H1 (cell line): ENCODE data around the gene ENTPD2. TPM values are rescaled to one million over a fixed set of nuclear protein-coding genes. Genes with fewer than 3 reads are reported as not detected.
A peak's percentile ranks its signal among the peaks of the same experiment; 100 is the strongest.

Experiments
- CTCF ChIA-PET: fragments of 300-600 bp; sonication (Branson Sonifier 250); formaldehyde crosslinking; loops from one replicate; lab custom pipeline; 2021; ENCODE audit not compliant: partially characterized antibody; lab: Charles Lee
- POLR2A ChIA-PET: fragments of 300-600 bp; sonication (Branson Sonifier 250); formaldehyde crosslinking; loops from one replicate; lab custom pipeline; 2021; ENCODE audit warnings: inconsistent platforms; ENCODE audit not compliant: partially characterized antibody; lab: Charles Lee
- DNase-seq, 2 experiments: peaks; one replicate each; pipeline versions ENCODE4 v3.0.0 to v3.0.0-alpha.2; 2010 to 2022; ENCODE audit warnings: low spot score in 2 of 2, low read depth in 1 of 2, mixed read lengths in 1 of 2
- FAIRE-seq: peaks from 2 replicates; lab custom pipeline; 2011; peaks lifted over from hg19 to GRCh38; lab: Jason Lieb, UNC
- H2AFZ ChIP-seq: 2 replicates; pipeline ENCODE4 v1.8.1; 2012; ENCODE audit warnings: low read length, inconsistent platforms
- H2AK5ac ChIP-seq: 2 replicates; pipeline ENCODE4 v1.6.1; 2013; ENCODE audit warnings: low read depth, low read length
- H2BK120ac ChIP-seq: replicated peaks from 2 replicates; pipeline ENCODE3; 2013; ENCODE audit warnings: low read depth, low read length, inconsistent platforms
- H2BK12ac ChIP-seq: 2 replicates; pipeline ENCODE4 v1.6.1; 2013; ENCODE audit warnings: low read depth, low read length
- H2BK15ac ChIP-seq: 2 replicates; pipeline ENCODE4 v1.6.1; 2013; ENCODE audit warnings: low read length
- H2BK20ac ChIP-seq: 2 replicates; pipeline ENCODE4 v1.6.1; 2013; ENCODE audit warnings: low read length
- H2BK5ac ChIP-seq: 2 replicates; pipeline ENCODE4 v1.6.1; 2013; ENCODE audit warnings: low read depth, low read length
- H3K14ac ChIP-seq: 2 replicates; pipeline ENCODE4 v1.6.1; 2013; ENCODE audit warnings: inconsistent platforms; ENCODE audit not compliant: insufficient read length
- H3K18ac ChIP-seq: 2 replicates; pipeline ENCODE4 v1.6.1; 2013; ENCODE audit warnings: low read length; ENCODE audit errors: extremely low read depth
- H3K23ac ChIP-seq: 2 replicates; pipeline ENCODE4 v1.6.1; 2013; ENCODE audit warnings: inconsistent platforms; ENCODE audit not compliant: insufficient read length
- H3K23me2 ChIP-seq: 2 replicates; pipeline ENCODE4 v1.6.1; 2013; ENCODE audit warnings: low read depth, low read length
- H3K27ac ChIP-seq: 2 replicates; pipeline ENCODE4 v1.6.1; 2011; ENCODE audit warnings: low read depth, low read length, inconsistent platforms
- H3K27me3 ChIP-seq, 4 experiments: replicated peaks in 1 of 4; 1 replicate in 1 of 4; 2 replicates in 3 of 4; pipeline versions ENCODE4 v1.6.1 to v1.8.1; 2011 to 2013; ENCODE audit warnings: low read length in 3 of 4, mild to moderate bottlenecking in 3 of 4, inconsistent platforms in 2 of 4, mixed read lengths in 2 of 4, moderate library complexity in 1 of 4; ENCODE audit not compliant: control insufficient read depth in 3 of 4, insufficient read depth in 3 of 4; ENCODE audit errors: extremely low read depth in 1 of 4
- H3K36me3 ChIP-seq, 4 experiments: 2 replicates each; pipeline versions ENCODE4 v1.6.1 to v1.8.1; 2011 to 2013; ENCODE audit warnings: mild to moderate bottlenecking in 4 of 4, low read length in 3 of 4, moderate library complexity in 2 of 4, control low read depth in 1 of 4, inconsistent platforms in 1 of 4; ENCODE audit not compliant: insufficient read depth in 4 of 4, control insufficient read depth in 2 of 4
- H3K4ac ChIP-seq: replicated peaks from 2 replicates; pipeline ENCODE3; 2013; ENCODE audit warnings: low read length, low read depth, mixed read lengths, inconsistent platforms; ENCODE audit not compliant: insufficient read length
- H3K4me1 ChIP-seq, 4 experiments: replicated peaks in 1 of 4; 1 replicate in 1 of 4; 2 replicates in 3 of 4; pipeline versions ENCODE4 v1.6.1 to v1.8.1; 2011 to 2013; ENCODE audit warnings: low read length in 3 of 4, inconsistent platforms in 2 of 4, mixed read lengths in 1 of 4; ENCODE audit not compliant: insufficient read depth in 4 of 4, control insufficient read depth in 3 of 4
- H3K4me2 ChIP-seq, 2 experiments: 2 replicates each; pipeline versions ENCODE4 v1.6.1 to v1.8.1; 2011 to 2013; ENCODE audit warnings: low read depth in 2 of 2, low read length in 2 of 2, control low read depth in 1 of 2, inconsistent platforms in 1 of 2, mild to moderate bottlenecking in 1 of 2; ENCODE audit not compliant: insufficient read depth in 1 of 2
- H3K4me3 ChIP-seq, 4 experiments: fragments of 200-600, 300-600 bp in 1 of 4; sonication (generic), shearing (Covaris generic), sonication (Bioruptor Twin) in 1 of 4; 2 replicates each; pipeline versions ENCODE4 v1.5.1 to v1.8.1; 2011 to 2016; ENCODE audit warnings: low read length in 4 of 4, low read depth in 3 of 4, control low read depth in 2 of 4, inconsistent platforms in 2 of 4, mild to moderate bottlenecking in 2 of 4, mixed read lengths in 1 of 4, moderate library complexity in 1 of 4; ENCODE audit not compliant: insufficient read depth in 2 of 4; ENCODE audit errors: extremely low read depth in 1 of 4
- H3K56ac ChIP-seq: replicated peaks from 2 replicates; pipeline ENCODE3; 2013; ENCODE audit warnings: low read depth, mild to moderate bottlenecking, mixed read lengths, low read length, inconsistent platforms; ENCODE audit not compliant: insufficient read length
- H3K79me1 ChIP-seq: 2 replicates; pipeline ENCODE4 v1.6.1; 2013; ENCODE audit warnings: low read depth, low read length, control low read depth
- H3K79me2 ChIP-seq, 2 experiments: 2 replicates each; pipeline versions ENCODE4 v1.6.1 to v1.8.1; 2012 to 2013; ENCODE audit warnings: low read length in 2 of 2, mild to moderate bottlenecking in 2 of 2, inconsistent platforms in 1 of 2; ENCODE audit not compliant: insufficient read depth in 2 of 2, control insufficient read depth in 1 of 2
- H3K9ac ChIP-seq, 4 experiments: replicated peaks in 1 of 4; 1 replicate in 1 of 4; 2 replicates in 3 of 4; pipeline versions ENCODE4 v1.6.1 to v1.8.1; 2011 to 2013; ENCODE audit warnings: low read depth in 3 of 4, low read length in 3 of 4, control low read depth in 2 of 4, mild to moderate bottlenecking in 2 of 4, moderate library complexity in 2 of 4, inconsistent platforms in 1 of 4; ENCODE audit errors: extremely low read depth in 1 of 4
- H3K9me3 ChIP-seq, 2 experiments: 2 replicates each; pipeline versions ENCODE4 v1.6.1 to v1.8.1; 2012 to 2013; ENCODE audit warnings: mild to moderate bottlenecking in 2 of 2, moderate library complexity in 2 of 2, control low read depth in 1 of 2, inconsistent platforms in 1 of 2, low read depth in 1 of 2, low read length in 1 of 2, mixed read lengths in 1 of 2; ENCODE audit not compliant: insufficient read depth in 2 of 2
- H4K20me1 ChIP-seq, 2 experiments: replicated peaks in 1 of 2; 2 replicates each; pipeline versions ENCODE3 to v1.8.1; 2011 to 2013; ENCODE audit warnings: inconsistent platforms in 2 of 2, low read length in 2 of 2, mild to moderate bottlenecking in 1 of 2; ENCODE audit not compliant: insufficient read depth in 2 of 2, control insufficient read depth in 1 of 2
- H4K5ac ChIP-seq: 2 replicates; pipeline ENCODE4 v1.6.1; 2013; ENCODE audit warnings: low read length, low read depth, mixed read lengths, inconsistent platforms; ENCODE audit not compliant: insufficient read length
- H4K8ac ChIP-seq: 2 replicates; pipeline ENCODE4 v1.8.0; 2013; ENCODE audit warnings: mild to moderate bottlenecking, moderate library complexity, low read length, inconsistent platforms; ENCODE audit not compliant: insufficient read depth; ENCODE audit errors: extremely low read depth
- H4K91ac ChIP-seq: replicated peaks from 2 replicates; pipeline ENCODE3; 2013; ENCODE audit warnings: low read length, mixed read lengths, inconsistent platforms; ENCODE audit not compliant: insufficient read length
- ASH2L ChIP-seq: fragments of 200-600, 300-600 bp; sonication (generic); IDR thresholded peaks from one replicate; pipeline ENCODE4 v1.7.1; 2017; ENCODE audit warnings: low read length
- BCL11A ChIP-seq, 2 experiments: IDR thresholded peaks; one replicate each; pipeline ENCODE4 v1.6.1; 2011; ENCODE audit warnings: low read depth in 2 of 2, low read length in 2 of 2, mild to moderate bottlenecking in 2 of 2
- CBX5 ChIP-seq: fragments of 300-800, 300-1000 bp; sonication (generic); IDR thresholded peaks from 2 replicates; pipeline ENCODE4 v1.7.1; 2016; ENCODE audit warnings: antibody characterized with exemption, low read length, low read depth
- CBX8 ChIP-seq: fragments of 300-800, 300-1000 bp; sonication (generic); IDR thresholded peaks from 2 replicates; pipeline ENCODE4 v1.7.1; 2016; ENCODE audit warnings: low read depth, low read length, borderline replicate concordance
- CHD1 ChIP-seq: IDR thresholded peaks from 2 replicates; pipeline ENCODE4 v1.6.1; 2012; ENCODE audit warnings: low read depth, low read length, improper control_type of control experiment
- CHD2 ChIP-seq: IDR thresholded peaks from 2 replicates; pipeline ENCODE4 v1.6.1; 2012; ENCODE audit warnings: low read length, improper control_type of control experiment
- CREB1 ChIP-seq: IDR thresholded peaks from 2 replicates; pipeline ENCODE4 v1.6.1; 2012; ENCODE audit warnings: inconsistent platforms
- E2F6 ChIP-seq: IDR thresholded peaks from 2 replicates; pipeline ENCODE4 v1.6.1; 2012; ENCODE audit warnings: inconsistent platforms
- HDAC6 ChIP-seq: IDR thresholded peaks from one replicate; pipeline ENCODE4 v1.7.1; 2012; ENCODE audit warnings: low read depth, mild to moderate bottlenecking, inconsistent platforms, low read length, moderate library complexity
- NRF1 ChIP-seq: IDR thresholded peaks from 2 replicates; pipeline ENCODE4 v1.6.1; 2011; ENCODE audit warnings: mild to moderate bottlenecking, low read depth, low read length, improper control_type of control experiment
- SIN3A ChIP-seq, 2 experiments: IDR thresholded peaks in 1 of 2; conservative IDR thresholded peaks in 1 of 2; 2 replicates each; pipeline ENCODE4 v1.6.1; 2011 to 2012; ENCODE audit warnings: low read length in 2 of 2, improper control_type of control experiment in 1 of 2, low read depth in 1 of 2, mild to moderate bottlenecking in 1 of 2
- TAF7 ChIP-seq: optimal IDR thresholded peaks from 2 replicates; pipeline ENCODE3; 2011; ENCODE audit warnings: low read depth, mild to moderate bottlenecking, inconsistent platforms, low read length, moderate library complexity, borderline replicate concordance
- TCF12 ChIP-seq: IDR thresholded peaks from 2 replicates; pipeline ENCODE4 v1.6.1; 2011; ENCODE audit warnings: low read depth, mild to moderate bottlenecking, low read length
- ZNF274 ChIP-seq: IDR thresholded peaks from 2 replicates; pipeline ENCODE4 v1.7.0; 2012; ENCODE audit warnings: low read length, borderline replicate concordance; ENCODE audit errors: extremely low read depth
- WGBS, 2 experiments: shearing (Covaris generic) in 1 of 2; methylation state at CpG; one replicate each; pipeline versions ENCODE4 v1.1.6 to v1.1.7; 2013 to 2015; ENCODE audit warnings: low lambda C conversion rate in 2 of 2, mixed read lengths in 2 of 2, inconsistent platforms in 1 of 2, low coverage in 1 of 2, missing lambda C conversion rate in 1 of 2; ENCODE audit not compliant: insufficient replicate concordance in 2 of 2, insufficient coverage in 1 of 2, insufficient read length in 1 of 2; ENCODE audit errors: extremely low coverage in 1 of 2, missing lambda C conversion rate in 1 of 2; 5-methylcytosine and 5-hydroxymethylcytosine counted together
- polyA plus RNA-seq, 7 experiments: library from polyadenylated mRNA; depleted of rRNA in 3 of 7; stranded (reverse) in 5 of 7; unstranded in 2 of 7; fragments of >200 nt in 5 of 7; fragments of 200-250 nt in 2 of 7; gene quantifications; 1 replicate in 5 of 7; 2 replicates in 1 of 7; 4 replicates in 1 of 7; pipeline versions ENCODE4 v1.2.1 to v1.2.3, GENCODE V29; 2011 to 2013; ENCODE audit warnings: missing spikeins in 2 of 7, mixed read lengths in 2 of 7
- total RNA-seq: library from RNA; stranded (reverse); fragmentation: NEBNext Ultra II Directional; extraction: Animal tissue kit (Norgen Biotek cat#: 25700); gene quantifications from 2 replicates; pipeline ENCODE4 v1.2.1, GENCODE V29; 2021

ENTPD2 gene
- total and polyA plus RNA-seq, 2 of the 8 experiments (the other 6 are each of a cell fraction or from before 2014, with no cell fraction given), result 0.65 to 3.8 TPM

GRCh38 chr9:137073992-137074399 is 20.1 kb upstream of the ENTPD2 start:
- Histone ChIP-seq H3K18ac (no peak overlapping the region), H3K9me3 (no peaks in the 10 kb centered on the region), H3K27me3 (peaks cover 17 to 42% (median 30%) of the 10 kb centered on the region in 4 experiments), H2AFZ (no peak overlapping the region), H4K20me1 (peaks cover 5 to 7% of the 10 kb centered on the region in 2 experiments), H3K14ac (no peak overlapping the region), H2BK15ac (0 out of 2 replicates have a peak overlapping the region, but pooled peaks have one; percentile 19), H3K79me2 (no peaks in the 10 kb centered on the region), H4K91ac (peak overlapping the region; percentile 59), H4K5ac (no peak overlapping the region), H3K4me3 (no peak overlapping the region), H2BK12ac (peak overlapping the region; percentile 63; the same call in 1 of the 2 replicates), H2BK20ac (no peak overlapping the region), H2BK120ac (no peak overlapping the region), H3K4ac (no peak overlapping the region), H3K79me1 (peaks cover 2% of the 10 kb centered on the region; the same call in 1 of the 2 replicates), H3K9ac (no peak overlapping the region), H3K23me2 (peaks cover 27% of the 10 kb centered on the region), H3K56ac (no peak overlapping the region), H3K4me2 (no peak overlapping the region), H3K23ac (no peak overlapping the region), H2AK5ac (peak overlapping the region; percentile 70; the same call in 1 of the 2 replicates), H3K4me1 (peaks cover 0 to 29% (median 24%) of the 10 kb centered on the region in 4 experiments; a peak in 6 of 7 replicates), H2BK5ac (no peak overlapping the region), H4K8ac (no peak overlapping the region), H3K36me3 (no peaks in the 10 kb centered on the region; a peak in 1 of 8 replicates), H3K27ac (no peak overlapping the region)
- CTCF ChIA-PET, result interaction anchor here (1.0 to 4.6 kb wide), 6 partner anchors 10 to 126 kb away, joined by 3 to 27 read pairs (median 4); partner anchors contain the start of gene NPDC1
- 87% methylated on average over 8 of the region's 8 CpGs; no CpG with 5 or more reads in 1 of the 2 experiments for whole genome bisulfite sequencing, 2 experiments
- no peak for FAIRE-seq
- no peak for DNase-seq
- POLR2A ChIA-PET, result interaction anchor here (0.7 to 2.1 kb wide), 3 partner anchors 13 to 265 kb away, joined by 3 to 9 read pairs (median 4); partner anchors contain the start of gene MAN1B1
- TF ChIP-seq ZNF274 (no peak), CBX5 (no peak), ASH2L (no peak), E2F6 (no peak), BCL11A (IDR thresholded peaks at IDR 0.05; ENCODE audit: low read depth in 2 of 2, low read length in 2 of 2) (no peak), CBX8 (no peak), HDAC6 (no peak), CREB1 (no peak), CHD1 (no peak), TAF7 (no peak), NRF1 (no peak), SIN3A (conservative IDR thresholded peaks at IDR 0.05 in 1 of 2, IDR thresholded peaks at IDR 0.05 in 1 of 2; ENCODE audit: low read depth in 1 of 2, low read length in 2 of 2) (no peak), CHD2 (no peak), TCF12 (no peak)
